Endothelial cell of umbilical vein (primary cell): ENCODE results near the gene LRIG1.

Source experiments
- CTCF ChIP-seq, 2 donors: IDR thresholded peaks; 1 replicate in 1 of 2; 2 replicates in 1 of 2; pipeline ENCODE4 v1.5.1; 2011; ENCODE audit warnings: low read length in 2 of 2, mild to moderate bottlenecking in 2 of 2, moderate library complexity in 2 of 2, control low read depth in 1 of 2, inconsistent platforms in 1 of 2, low read depth in 1 of 2; ENCODE audit not compliant: insufficient read depth in 1 of 2; ENCODE audit errors: extremely low read depth in 1 of 2
- EZH2 ChIP-seq: IDR thresholded peaks from 2 replicates; pipeline ENCODE4 v1.6.1; 2012; ENCODE audit warnings: borderline replicate concordance, low read depth, mild to moderate bottlenecking, moderate library complexity, low read length, inconsistent platforms; ENCODE audit not compliant: severe bottlenecking
- FOS ChIP-seq: IDR thresholded peaks from 2 replicates; pipeline ENCODE4 v1.6.1; 2011; ENCODE audit warnings: mild to moderate bottlenecking, low read length, moderate library complexity, borderline replicate concordance; ENCODE audit not compliant: insufficient read depth
- GATA2 ChIP-seq: IDR thresholded peaks from 2 replicates; pipeline ENCODE4 v1.7.0; 2011; ENCODE audit warnings: low read depth, mild to moderate bottlenecking, moderate library complexity, mixed read lengths, low read length; ENCODE audit not compliant: insufficient read length, insufficient read depth
- JUN ChIP-seq: IDR thresholded peaks from 2 replicates; pipeline ENCODE4 v1.6.1; 2011; ENCODE audit warnings: borderline replicate concordance, low read depth; ENCODE audit not compliant: insufficient read length, insufficient read depth
- MAX ChIP-seq: IDR thresholded peaks from 2 replicates; pipeline ENCODE4 v1.6.1; 2011; ENCODE audit not compliant: insufficient read depth, insufficient read length
- MYC ChIP-seq: IDR thresholded peaks from one replicate; pipeline ENCODE4 v1.6.1; 2011; ENCODE audit warnings: mild to moderate bottlenecking, low read depth, low read length
- POLR2A ChIP-seq: IDR thresholded peaks from 2 replicates; pipeline ENCODE4 v1.6.1; 2012; ENCODE audit warnings: low read depth, mild to moderate bottlenecking, control low read depth, low read length
- POLR2AphosphoS5 ChIP-seq: IDR thresholded peaks from 2 replicates; pipeline ENCODE4 v1.6.1; 2012; ENCODE audit warnings: low read depth, mild to moderate bottlenecking, control low read depth, low read length, moderate library complexity; ENCODE audit not compliant: insufficient read depth

GRCh38 chr3:66472313-66473134 lies 28.3 kb downstream of the LRIG1 start:
- no peak for TF ChIP-seq CTCF (IDR thresholded peaks at IDR 0.05; ENCODE audit: extremely low read depth in 1 of 2, insufficient read depth in 1 of 2, low read depth in 1 of 2, low read length in 2 of 2)
- TF ChIP-seq POLR2AphosphoS5, result no peak
- peak; percentile 23 for TF ChIP-seq MAX
- TF ChIP-seq POLR2A, result peak; percentile 30
- TF ChIP-seq FOS, result peak; percentile 61
- no peak for TF ChIP-seq EZH2
- TF ChIP-seq GATA2, result peak; percentile 82
- peak; percentile 64 for TF ChIP-seq JUN
- TF ChIP-seq MYC, result peak; percentile 85
